WERI-Rb-1 (cell line): ENCODE measurements around the gene MRPS21.
A peak's percentile ranks its signal among the peaks of the same experiment; 100 is the strongest.

ENCODE experiments used
- DNase-seq: peaks from one replicate; pipeline ENCODE4 v3.0.0-alpha.2; 2020
- H3K27ac ChIP-seq: fragments of 250-450 bp; sonication (Bioruptor Pico); 2 replicates; pipeline ENCODE4 v1.5.1; 2020; ENCODE audit warnings: mild to moderate bottlenecking, moderate library complexity
- H3K27me3 ChIP-seq: fragments of 250-450 bp; sonication (Bioruptor Pico); 2 replicates; pipeline ENCODE4 v1.5.1; 2021; ENCODE audit warnings: mild to moderate bottlenecking, low read depth, moderate library complexity; ENCODE audit not compliant: insufficient read depth, severe bottlenecking
- H3K36me3 ChIP-seq: fragments of 250-450 bp; sonication (Bioruptor Pico); 2 replicates; pipeline ENCODE4 v1.5.1; 2020; ENCODE audit warnings: mild to moderate bottlenecking, moderate library complexity
- H3K4me3 ChIP-seq: 2 replicates; pipeline ENCODE4 v1.5.1; 2011; ENCODE audit warnings: low read depth, mild to moderate bottlenecking, control low read depth, low read length
- H3K9me3 ChIP-seq: fragments of 250-450 bp; sonication (Bioruptor Pico); 2 replicates; pipeline ENCODE4 v1.5.1; 2021; ENCODE audit warnings: mild to moderate bottlenecking, moderate library complexity; ENCODE audit not compliant: severe bottlenecking
- TF ChIP-seq, protein P1 (sequence below): IDR thresholded peaks from 2 replicates; pipeline ENCODE4 v1.5.1; 2011; ENCODE audit warnings: low read depth, mild to moderate bottlenecking, control low read depth, inconsistent platforms, low read length

Gene MRPS21

GRCh38 chr1:150267896-150268295, 25.8 kb upstream of the MRPS21 start:
- TF ChIP-seq, protein P1, sequence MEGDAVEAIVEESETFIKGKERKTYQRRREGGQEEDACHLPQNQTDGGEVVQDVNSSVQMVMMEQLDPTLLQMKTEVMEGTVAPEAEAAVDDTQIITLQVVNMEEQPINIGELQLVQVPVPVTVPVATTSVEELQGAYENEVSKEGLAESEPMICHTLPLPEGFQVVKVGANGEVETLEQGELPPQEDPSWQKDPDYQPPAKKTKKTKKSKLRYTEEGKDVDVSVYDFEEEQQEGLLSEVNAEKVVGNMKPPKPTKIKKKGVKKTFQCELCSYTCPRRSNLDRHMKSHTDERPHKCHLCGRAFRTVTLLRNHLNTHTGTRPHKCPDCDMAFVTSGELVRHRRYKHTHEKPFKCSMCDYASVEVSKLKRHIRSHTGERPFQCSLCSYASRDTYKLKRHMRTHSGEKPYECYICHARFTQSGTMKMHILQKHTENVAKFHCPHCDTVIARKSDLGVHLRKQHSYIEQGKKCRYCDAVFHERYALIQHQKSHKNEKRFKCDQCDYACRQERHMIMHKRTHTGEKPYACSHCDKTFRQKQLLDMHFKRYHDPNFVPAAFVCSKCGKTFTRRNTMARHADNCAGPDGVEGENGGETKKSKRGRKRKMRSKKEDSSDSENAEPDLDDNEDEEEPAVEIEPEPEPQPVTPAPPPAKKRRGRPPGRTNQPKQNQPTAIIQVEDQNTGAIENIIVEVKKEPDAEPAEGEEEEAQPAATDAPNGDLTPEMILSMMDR = no peak
- peak overlapping the region; percentile 88 for H3K4me3 ChIP-seq
- H3K27me3 ChIP-seq = no peaks in the 10 kb centered on the region
- H3K27ac ChIP-seq = peak overlapping the region; percentile 83
- H3K9me3 ChIP-seq = no peaks in the 10 kb centered on the region
- H3K36me3 ChIP-seq = peaks cover 39% of the 10 kb centered on the region
- DNase-seq = no peak

- H3K36me3 ChIP-seq = peaks cover 39% of the 10 kb centered on the region
- no peak for DNase-seq
- H3K4me3 ChIP-seq = peak overlapping the region; percentile 88
- H3K27me3 ChIP-seq = no peaks in the 10 kb centered on the region
- H3K9me3 ChIP-seq = no peaks in the 10 kb centered on the region
- TF ChIP-seq, protein P1 = no peak
- peak overlapping the region; percentile 83 for H3K27ac ChIP-seq
Observed at GRCh38 chr1:150268340-150268704, 25.3 kb upstream of the MRPS21 start.

- Histone ChIP-seq H3K9me3 (no peaks in the 10 kb centered on the region), H3K27ac (peak within 1 kb of the TSS; percentile 83), H3K27me3 (no peaks in the 10 kb centered on the region), H3K36me3 (peaks cover 39% of the 10 kb centered on the region), H3K4me3 (peak within 1 kb of the TSS; percentile 88)
- peak; percentile 100 for DNase-seq
- TF ChIP-seq, protein P1 = no peak
Observed at GRCh38 chr1:150268705-150269403, 24.8 kb upstream of the MRPS21 start, which contains the start of gene APH1A. TSS of gene APH1A (minus strand) at chr1:150269016. CDS start at chr1:150268810, 206 bp downstream.

DNA sequence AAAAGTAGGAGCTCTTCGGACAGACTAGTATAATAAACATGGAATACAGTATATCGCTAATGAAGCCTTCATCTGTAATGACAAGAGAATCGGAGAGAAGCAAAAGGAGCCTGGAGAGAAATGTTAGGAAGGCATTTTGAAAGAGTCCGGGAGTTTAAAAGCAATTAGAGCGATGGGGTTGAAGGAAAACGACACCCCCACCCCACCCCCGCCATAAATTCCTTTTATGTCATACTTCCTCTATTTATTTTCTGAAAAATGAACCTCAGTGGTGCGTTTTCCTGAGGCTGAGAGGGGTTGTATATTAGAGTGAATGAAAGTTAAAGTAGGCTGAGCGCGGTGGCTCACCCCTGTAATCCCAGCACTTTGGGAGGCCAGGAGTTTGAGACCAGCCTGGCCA, 24.2 kb upstream of the MRPS21 start:
- TF ChIP-seq, protein P1 = no peak
- no peaks in the 10 kb centered on the region for H3K27me3 ChIP-seq
- no peak for DNase-seq
- no peaks in the 10 kb centered on the region for H3K9me3 ChIP-seq
- H3K27ac ChIP-seq = peak overlapping the region; percentile 83
- H3K36me3 ChIP-seq = peaks cover 35% of the 10 kb centered on the region
- H3K4me3 ChIP-seq = peak overlapping the region; percentile 88

DNA sequence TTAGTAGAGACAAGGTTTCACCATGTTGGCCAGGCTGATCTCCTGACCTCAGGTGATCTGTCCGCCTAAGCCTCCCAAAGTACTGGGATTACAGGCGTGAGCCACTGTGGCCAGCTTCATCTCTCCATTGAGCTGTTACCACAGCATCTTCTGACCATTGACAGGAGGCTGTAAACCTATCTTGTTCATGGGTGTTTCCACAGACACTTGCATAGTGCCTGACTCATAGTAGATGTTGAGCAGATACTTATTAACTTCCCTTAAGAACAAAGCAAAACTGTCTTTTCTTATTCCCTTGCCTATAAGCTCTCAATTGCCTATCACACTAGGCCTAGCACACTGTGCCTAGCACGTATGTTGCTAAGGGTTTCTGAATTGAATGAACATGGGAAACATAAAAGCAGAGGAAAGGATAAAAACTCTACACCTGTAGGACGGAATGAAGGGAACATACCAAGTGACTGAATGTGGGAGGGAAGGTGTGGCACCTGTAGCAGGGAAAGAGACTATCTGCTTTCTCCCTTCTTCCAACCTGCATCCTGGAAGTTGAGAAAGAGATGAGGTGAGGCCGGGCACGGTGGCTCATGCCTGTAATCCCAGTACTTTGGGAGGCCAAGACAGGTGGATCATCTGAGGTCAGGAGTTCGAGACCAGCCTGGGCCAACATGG, 22.2 kb upstream of the MRPS21 start:
- Histone ChIP-seq H3K36me3 (peaks cover 15% of the 10 kb centered on the region), H3K27me3 (no peaks in the 10 kb centered on the region), H3K27ac (peak overlapping the region; percentile 31), H3K4me3 (no peak overlapping the region), H3K9me3 (no peaks in the 10 kb centered on the region)
- peak; percentile 87 for DNase-seq
- TF ChIP-seq, protein P1 = no peak

DNA sequence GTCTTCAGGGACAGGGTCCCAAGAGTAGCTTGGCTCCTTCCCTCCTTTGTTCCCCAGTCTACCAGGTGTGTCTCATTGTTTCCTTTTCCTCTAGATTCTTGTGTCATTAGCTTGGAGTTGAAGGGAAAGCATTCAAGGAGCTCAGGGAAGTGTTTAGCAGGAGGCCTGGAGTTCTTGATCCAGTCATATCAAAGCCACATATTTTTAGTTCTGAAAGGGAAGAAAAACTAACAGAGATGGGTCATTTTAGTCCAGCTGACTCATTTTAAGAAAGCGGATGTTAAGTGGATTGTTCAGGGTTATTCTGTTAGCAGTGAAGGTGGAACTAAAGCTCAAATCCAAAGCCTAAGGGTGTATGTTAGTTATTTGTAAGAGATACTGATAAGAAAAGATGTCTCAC, 20.4 kb upstream of the MRPS21 start:
- Histone ChIP-seq H3K27ac (no peak overlapping the region), H3K36me3 (no peaks in the 10 kb centered on the region), H3K27me3 (no peaks in the 10 kb centered on the region), H3K4me3 (no peak overlapping the region), H3K9me3 (no peaks in the 10 kb centered on the region)
- no peak for DNase-seq
- TF ChIP-seq, protein P1 = no peak
